Mammary epithelial cell (primary cell): ENCODE results near the gene ARHGEF28.

Experiments
- EZH2 ChIP-seq: IDR thresholded peaks from 2 replicates; pipeline ENCODE4 v1.6.1; 2012; ENCODE audit warnings: low read length, inconsistent platforms, borderline replicate concordance
- TF ChIP-seq, protein P1 (sequence below), 2 donors: IDR thresholded peaks in 1 of 2; conservative IDR thresholded peaks in 1 of 2; 2 replicates each; pipeline ENCODE4 v1.5.1; 2011 to 2012; ENCODE audit warnings: inconsistent platforms in 2 of 2, low read length in 2 of 2, mild to moderate bottlenecking in 2 of 2, control low read depth in 1 of 2, low read depth in 1 of 2; ENCODE audit not compliant: insufficient read depth in 1 of 2; ENCODE audit errors: extremely low read depth in 1 of 2

- TF ChIP-seq, protein P1, sequence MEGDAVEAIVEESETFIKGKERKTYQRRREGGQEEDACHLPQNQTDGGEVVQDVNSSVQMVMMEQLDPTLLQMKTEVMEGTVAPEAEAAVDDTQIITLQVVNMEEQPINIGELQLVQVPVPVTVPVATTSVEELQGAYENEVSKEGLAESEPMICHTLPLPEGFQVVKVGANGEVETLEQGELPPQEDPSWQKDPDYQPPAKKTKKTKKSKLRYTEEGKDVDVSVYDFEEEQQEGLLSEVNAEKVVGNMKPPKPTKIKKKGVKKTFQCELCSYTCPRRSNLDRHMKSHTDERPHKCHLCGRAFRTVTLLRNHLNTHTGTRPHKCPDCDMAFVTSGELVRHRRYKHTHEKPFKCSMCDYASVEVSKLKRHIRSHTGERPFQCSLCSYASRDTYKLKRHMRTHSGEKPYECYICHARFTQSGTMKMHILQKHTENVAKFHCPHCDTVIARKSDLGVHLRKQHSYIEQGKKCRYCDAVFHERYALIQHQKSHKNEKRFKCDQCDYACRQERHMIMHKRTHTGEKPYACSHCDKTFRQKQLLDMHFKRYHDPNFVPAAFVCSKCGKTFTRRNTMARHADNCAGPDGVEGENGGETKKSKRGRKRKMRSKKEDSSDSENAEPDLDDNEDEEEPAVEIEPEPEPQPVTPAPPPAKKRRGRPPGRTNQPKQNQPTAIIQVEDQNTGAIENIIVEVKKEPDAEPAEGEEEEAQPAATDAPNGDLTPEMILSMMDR (conservative IDR thresholded peaks at IDR 0.05 in 1 of 2, IDR thresholded peaks at IDR 0.05 in 1 of 2; ENCODE audit: extremely low read depth in 1 of 2, insufficient read depth in 1 of 2, low read depth in 1 of 2, low read length in 2 of 2), result no peak
- no peak for TF ChIP-seq EZH2
Measured at GRCh38 chr5:73633060-73633459, 7.1 kb downstream of the ARHGEF28 start.
